Endothelial cell of umbilical vein (primary cell): Measurements from ENCODE around the gene TSR1. TPM values are rescaled to one million over a fixed set of nuclear protein-coding genes. Genes with fewer than 3 reads are reported as not detected.

Experiments
- BruUV-seq: library from RNA; stranded (reverse); fragments of 400-500 nt; replicated peaks from 2 replicates; lab custom pipeline; 2021; lab: Mats Ljungman, UMichigan
- CTCF ChIA-PET: fragments of 300-600, 350-600 bp; sonication (Branson Sonifier 250); formaldehyde crosslinking; loops from one replicate; lab custom pipeline; 2021; ENCODE audit warnings: antibody characterized with exemption, inconsistent platforms; lab: Charles Lee
- POLR2A ChIA-PET: fragments of 300-600, 350-600 bp; sonication (Branson Sonifier 250); formaldehyde crosslinking; loops from one replicate; lab custom pipeline; 2021; ENCODE audit warnings: antibody characterized with exemption, inconsistent platforms; lab: Charles Lee
- DNase-seq: peaks from one replicate; pipeline ENCODE4 v3.0.0-alpha.2; 2011; ENCODE audit warnings: low read depth, low spot score
- FAIRE-seq: peaks from 2 replicates; lab custom pipeline; 2011; peaks lifted over from hg19 to GRCh38; lab: Jason Lieb, UNC
- H2AFZ ChIP-seq: 2 replicates; pipeline ENCODE4 v1.6.0; 2012; ENCODE audit warnings: low read depth, low read length, control low read depth, inconsistent platforms
- H3K27ac ChIP-seq: 2 replicates; pipeline ENCODE4 v1.5.1; 2011; ENCODE audit warnings: low read depth, mild to moderate bottlenecking, control low read depth, low read length, moderate library complexity; ENCODE audit not compliant: insufficient read depth
- H3K27me3 ChIP-seq, 2 experiments: 2 replicates each; pipeline versions ENCODE4 v1.6.0 to v1.6.1; 2011; ENCODE audit warnings: low read length in 2 of 2, mixed read lengths in 1 of 2; ENCODE audit not compliant: control insufficient read depth in 2 of 2, insufficient read depth in 2 of 2
- H3K36me3 ChIP-seq, 2 experiments: 2 replicates in 1 of 2; 3 replicates in 1 of 2; pipeline ENCODE4 v1.5.1; 2011; ENCODE audit warnings: low read length in 2 of 2, mild to moderate bottlenecking in 1 of 2, moderate library complexity in 1 of 2; ENCODE audit not compliant: control insufficient read depth in 2 of 2, insufficient read depth in 2 of 2; ENCODE audit errors: extremely low read depth in 1 of 2
- H3K4me1 ChIP-seq: 3 replicates; pipeline ENCODE4 v1.5.1; 2011; ENCODE audit warnings: mild to moderate bottlenecking, low read length; ENCODE audit not compliant: control insufficient read depth, insufficient read depth; ENCODE audit errors: extremely low read depth
- H3K4me2 ChIP-seq: 2 replicates; pipeline ENCODE4 v1.6.1; 2011; ENCODE audit warnings: low read length, control low read depth, mixed read lengths; ENCODE audit not compliant: insufficient read depth
- H3K4me3 ChIP-seq, 3 experiments: fragments of 200-600 bp in 1 of 3; sonication (generic), shearing (Covaris generic) in 1 of 3; replicated peaks in 1 of 3; 2 replicates each; pipeline ENCODE4 v1.5.1; 2011 to 2016; ENCODE audit warnings: control low read depth in 3 of 3, low read length in 3 of 3, mild to moderate bottlenecking in 2 of 3, inconsistent platforms in 1 of 3, low read depth in 1 of 3, moderate library complexity in 1 of 3; ENCODE audit not compliant: insufficient read depth in 1 of 3
- H3K79me2 ChIP-seq: 2 replicates; pipeline ENCODE4 v1.6.0; 2012; ENCODE audit warnings: low read length, inconsistent platforms; ENCODE audit not compliant: control insufficient read depth, insufficient read depth
- H3K9ac ChIP-seq: replicated peaks from 2 replicates; pipeline ENCODE3; 2011; ENCODE audit warnings: low read length, control low read depth; ENCODE audit not compliant: insufficient read depth; ENCODE audit errors: extremely low read depth
- H3K9me1 ChIP-seq: replicated peaks from 3 replicates; pipeline ENCODE4 v1.6.0; 2011; ENCODE audit warnings: mild to moderate bottlenecking, low read length; ENCODE audit not compliant: control insufficient read depth, insufficient read depth; ENCODE audit errors: extremely low read depth
- H3K9me3 ChIP-seq: replicated peaks from 2 replicates; pipeline ENCODE4 v1.5.1; 2012; ENCODE audit warnings: low read length, inconsistent platforms; ENCODE audit not compliant: control insufficient read depth, insufficient read depth
- H4K20me1 ChIP-seq: replicated peaks from 2 replicates; pipeline ENCODE3; 2011; ENCODE audit warnings: mild to moderate bottlenecking, low read length; ENCODE audit not compliant: control insufficient read depth, insufficient read depth; ENCODE audit errors: extremely low read depth
- EZH2 ChIP-seq: IDR thresholded peaks from 2 replicates; pipeline ENCODE4 v1.6.1; 2012; ENCODE audit warnings: borderline replicate concordance, low read depth, mild to moderate bottlenecking, moderate library complexity, low read length, inconsistent platforms; ENCODE audit not compliant: severe bottlenecking
- FOS ChIP-seq: IDR thresholded peaks from 2 replicates; pipeline ENCODE4 v1.6.1; 2011; ENCODE audit warnings: mild to moderate bottlenecking, low read length, moderate library complexity, borderline replicate concordance; ENCODE audit not compliant: insufficient read depth
- GATA2 ChIP-seq: IDR thresholded peaks from 2 replicates; pipeline ENCODE4 v1.7.0; 2011; ENCODE audit warnings: low read depth, mild to moderate bottlenecking, moderate library complexity, mixed read lengths, low read length; ENCODE audit not compliant: insufficient read length, insufficient read depth
- JUN ChIP-seq: IDR thresholded peaks from 2 replicates; pipeline ENCODE4 v1.6.1; 2011; ENCODE audit warnings: borderline replicate concordance, low read depth; ENCODE audit not compliant: insufficient read length, insufficient read depth
- MYC ChIP-seq: IDR thresholded peaks from one replicate; pipeline ENCODE4 v1.6.1; 2011; ENCODE audit warnings: mild to moderate bottlenecking, low read depth, low read length
- POLR2A ChIP-seq: IDR thresholded peaks from 2 replicates; pipeline ENCODE4 v1.6.1; 2012; ENCODE audit warnings: low read depth, mild to moderate bottlenecking, control low read depth, low read length
- POLR2AphosphoS5 ChIP-seq: IDR thresholded peaks from 2 replicates; pipeline ENCODE4 v1.6.1; 2012; ENCODE audit warnings: low read depth, mild to moderate bottlenecking, control low read depth, low read length, moderate library complexity; ENCODE audit not compliant: insufficient read depth
- dilution Hi-C: fragments of 300-500 bp; cut with MboI; formaldehyde crosslinking; loops from one replicate; pipeline ENCODE4 v1.15.0; 2019; ENCODE audit warnings: low sequenced_read_pairs; ENCODE audit not compliant: extremely low pct_ligation_motif_present
- intact Hi-C: fragments of 100-400 bp; cut with micrococcal nuclease; formaldehyde crosslinking; loops from one replicate; pipeline ENCODE4 v1.10.0; 2022
- polyA plus RNA-seq, 4 experiments: library from polyadenylated mRNA; depleted of rRNA in 3 of 4; stranded (reverse) in 3 of 4; unstranded in 1 of 4; fragments of >200 nt; gene quantifications; 2 replicates each; pipeline versions ENCODE4 v1.2.1 to v1.2.3, GENCODE V29; 2011 to 2012; ENCODE audit warnings: missing spikeins in 1 of 4
- total RNA-seq: library from RNA; stranded (reverse); gene quantifications from 2 replicates; pipeline ENCODE4 v1.2.3, GENCODE V29; 2021
- TF ChIP-seq, protein P1 (sequence below), 2 donors: IDR thresholded peaks; 1 replicate in 1 of 2; 2 replicates in 1 of 2; pipeline ENCODE4 v1.5.1; 2011; ENCODE audit warnings: low read length in 2 of 2, mild to moderate bottlenecking in 2 of 2, moderate library complexity in 2 of 2, control low read depth in 1 of 2, inconsistent platforms in 1 of 2, low read depth in 1 of 2; ENCODE audit not compliant: insufficient read depth in 1 of 2; ENCODE audit errors: extremely low read depth in 1 of 2
- TF ChIP-seq, protein P2 (sequence below): IDR thresholded peaks from 2 replicates; pipeline ENCODE4 v1.6.1; 2011; ENCODE audit not compliant: insufficient read depth, insufficient read length

Gene TSR1
- total and polyA plus RNA-seq, 2 donors (not counting 3 experiments of a cell fraction or from before 2014, with no cell fraction given) = 6.2 to 39.9 TPM

DNA sequence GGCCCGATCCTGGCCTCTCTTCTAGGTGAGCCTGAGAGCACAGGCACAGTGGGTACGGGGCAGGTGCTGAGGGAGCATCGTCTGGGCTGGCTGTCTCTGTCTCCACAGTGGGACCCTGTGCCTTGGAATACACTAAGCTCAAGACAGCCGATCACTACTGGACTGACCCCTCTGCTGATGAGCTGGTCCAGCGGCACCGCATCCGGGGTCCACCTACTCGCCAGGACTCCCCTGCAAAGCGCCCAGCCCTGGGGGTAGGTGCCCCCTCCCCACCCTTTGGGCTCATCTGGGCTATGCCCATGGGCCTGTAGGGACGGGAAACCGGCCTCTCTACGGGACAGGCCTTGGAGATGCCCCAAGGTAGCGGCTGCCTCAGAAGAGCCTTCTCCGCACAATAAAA is 26.6 kb upstream of the TSR1 start:
- no peaks in the 10 kb centered on the region for H4K20me1 ChIP-seq
- dilution Hi-C loops = no loop called here
- ChIA-PET POLR2A (no interaction called here), CTCF (interaction anchor here (1.2 to 1.3 kb wide), 3 partner anchors 11 to 53 kb away, joined by 5 to 6 read pairs (median 6); no protein-coding TSS in a partner anchor)
- H3K9me3 ChIP-seq = no peaks in the 10 kb centered on the region
- no TSS peak for BruUV-seq
- H3K4me3 ChIP-seq = no peak overlapping the region
- no peak overlapping the region for H2AFZ ChIP-seq
- no peaks in the 10 kb centered on the region for H3K9me1 ChIP-seq
- H3K79me2 ChIP-seq = no peaks in the 10 kb centered on the region
- no peak overlapping the region for H3K27ac ChIP-seq
- H3K27me3 ChIP-seq = no peaks in the 10 kb centered on the region
- DNase-seq (no peak), FAIRE-seq (no peak)
- peaks cover 15% of the 10 kb centered on the region for H3K4me1 ChIP-seq
- no peak overlapping the region for H3K9ac ChIP-seq
- TF ChIP-seq MYC (no peak), GATA2 (no peak), POLR2AphosphoS5 (no peak), POLR2A (no peak), FOS (no peak), EZH2 (no peak), JUN (no peak)
- TF ChIP-seq, protein P1, sequence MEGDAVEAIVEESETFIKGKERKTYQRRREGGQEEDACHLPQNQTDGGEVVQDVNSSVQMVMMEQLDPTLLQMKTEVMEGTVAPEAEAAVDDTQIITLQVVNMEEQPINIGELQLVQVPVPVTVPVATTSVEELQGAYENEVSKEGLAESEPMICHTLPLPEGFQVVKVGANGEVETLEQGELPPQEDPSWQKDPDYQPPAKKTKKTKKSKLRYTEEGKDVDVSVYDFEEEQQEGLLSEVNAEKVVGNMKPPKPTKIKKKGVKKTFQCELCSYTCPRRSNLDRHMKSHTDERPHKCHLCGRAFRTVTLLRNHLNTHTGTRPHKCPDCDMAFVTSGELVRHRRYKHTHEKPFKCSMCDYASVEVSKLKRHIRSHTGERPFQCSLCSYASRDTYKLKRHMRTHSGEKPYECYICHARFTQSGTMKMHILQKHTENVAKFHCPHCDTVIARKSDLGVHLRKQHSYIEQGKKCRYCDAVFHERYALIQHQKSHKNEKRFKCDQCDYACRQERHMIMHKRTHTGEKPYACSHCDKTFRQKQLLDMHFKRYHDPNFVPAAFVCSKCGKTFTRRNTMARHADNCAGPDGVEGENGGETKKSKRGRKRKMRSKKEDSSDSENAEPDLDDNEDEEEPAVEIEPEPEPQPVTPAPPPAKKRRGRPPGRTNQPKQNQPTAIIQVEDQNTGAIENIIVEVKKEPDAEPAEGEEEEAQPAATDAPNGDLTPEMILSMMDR (IDR thresholded peaks at IDR 0.05; ENCODE audit: extremely low read depth in 1 of 2, insufficient read depth in 1 of 2, low read depth in 1 of 2, low read length in 2 of 2) = no peak
- TF ChIP-seq, protein P2, sequence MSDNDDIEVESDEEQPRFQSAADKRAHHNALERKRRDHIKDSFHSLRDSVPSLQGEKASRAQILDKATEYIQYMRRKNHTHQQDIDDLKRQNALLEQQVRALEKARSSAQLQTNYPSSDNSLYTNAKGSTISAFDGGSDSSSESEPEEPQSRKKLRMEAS = no peak
- peaks cover 0 to 24% of the 10 kb centered on the region in 2 experiments for H3K36me3 ChIP-seq
- no peak overlapping the region for H3K4me2 ChIP-seq
- intact Hi-C loops = no loop called here
